ENCODE measurements around the gene TBC1D5. TPM values are rescaled to one million over a fixed set of nuclear protein-coding genes. Genes with fewer than 3 reads are reported as not detected.

Gene TBC1D5
- total RNA-seq, 1 experiment from 2014 or later, result 30.4 TPM

DNA sequence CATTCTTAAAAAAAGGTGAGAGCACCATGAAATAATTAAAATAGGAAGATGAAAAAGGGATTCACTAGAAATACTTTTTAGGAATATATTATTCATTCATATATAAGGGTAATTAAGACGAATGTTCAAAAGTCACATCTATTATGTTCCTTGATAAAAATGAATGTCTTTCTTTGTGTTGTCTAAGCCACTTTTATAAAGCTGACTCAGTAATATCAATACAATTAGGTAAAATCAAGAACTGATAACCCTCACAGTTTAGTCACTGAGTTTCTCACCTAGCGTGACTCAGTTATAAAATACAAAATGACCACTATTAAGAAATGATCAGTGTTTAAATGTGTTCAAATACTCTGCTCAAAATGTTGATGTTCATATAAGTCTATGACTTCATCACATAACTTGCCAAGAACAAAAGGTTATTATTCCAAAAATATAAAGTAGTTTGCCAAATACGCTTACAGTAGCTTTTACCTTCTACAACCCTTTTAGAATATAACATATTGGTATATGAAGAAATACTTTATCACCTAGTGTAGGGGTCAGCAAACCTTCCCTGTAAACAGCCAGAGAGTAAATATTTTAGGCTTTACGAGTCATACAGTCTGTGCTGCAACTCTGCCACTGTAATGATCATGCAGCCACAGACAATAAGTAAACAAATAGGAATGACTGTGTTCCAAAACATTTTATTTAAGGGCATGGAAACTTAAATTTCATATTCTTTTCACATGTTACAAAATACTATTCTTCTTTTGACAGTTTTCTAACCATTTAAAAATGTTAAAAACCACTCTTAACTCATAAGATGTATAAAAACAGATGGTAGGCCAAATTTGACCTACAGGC is 369.8 kb downstream of the TBC1D5 start:
- no peak for ATAC-seq

DNA sequence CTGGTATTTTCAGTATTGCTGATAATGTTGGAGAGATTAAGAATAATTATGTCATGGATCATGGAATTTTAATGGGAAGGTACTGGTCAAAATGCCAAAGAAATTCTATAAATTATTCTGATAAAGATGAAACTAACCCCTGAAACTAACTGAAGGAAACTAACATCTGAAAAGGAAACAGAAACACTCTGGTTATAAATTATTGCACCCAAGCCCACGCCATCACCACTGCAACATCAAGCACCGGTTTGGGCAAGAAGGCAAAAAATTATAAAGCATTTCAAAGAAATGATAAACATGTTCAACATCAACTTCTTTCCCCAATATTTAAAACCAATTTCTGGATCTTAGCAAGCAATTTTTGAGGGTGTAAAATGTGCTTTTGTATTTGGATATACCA is 372.5 kb downstream of the TBC1D5 start:
- Histone ChIP-seq H3K9me3 (ENCODE audit: control insufficient read depth, insufficient read depth, low read depth, low read length) (no peaks in the 10 kb centered on the region), H3K4me3 (ENCODE audit: low read depth in 2 of 2, low read length in 2 of 2) (no peak overlapping the region), H3K36me3 (ENCODE audit: control insufficient read depth, insufficient read depth, low read length) (no peaks in the 10 kb centered on the region; the same call in 1 of the 2 replicates), H3K27ac (ENCODE audit: low read length) (no peak overlapping the region), H3K27me3 (ENCODE audit: control insufficient read depth, insufficient read depth, low read length) (no peaks in the 10 kb centered on the region), H3K4me1 (ENCODE audit: control insufficient read depth, insufficient read depth, low read length) (no peaks in the 10 kb centered on the region; the same call in 1 of the 2 replicates)
- BruUV-seq (replicated peaks), result no TSS peak
- no peak for ATAC-seq
- TF ChIP-seq POLR2AphosphoS5 (IDR thresholded peaks at IDR 0.05; ENCODE audit: low read depth, low read length), result no peak
- TF ChIP-seq SIN3A (IDR thresholded peaks at IDR 0.05; ENCODE audit: borderline replicate concordance, insufficient read depth, low read depth, low read length), result no peak
- TF ChIP-seq, protein P1, sequence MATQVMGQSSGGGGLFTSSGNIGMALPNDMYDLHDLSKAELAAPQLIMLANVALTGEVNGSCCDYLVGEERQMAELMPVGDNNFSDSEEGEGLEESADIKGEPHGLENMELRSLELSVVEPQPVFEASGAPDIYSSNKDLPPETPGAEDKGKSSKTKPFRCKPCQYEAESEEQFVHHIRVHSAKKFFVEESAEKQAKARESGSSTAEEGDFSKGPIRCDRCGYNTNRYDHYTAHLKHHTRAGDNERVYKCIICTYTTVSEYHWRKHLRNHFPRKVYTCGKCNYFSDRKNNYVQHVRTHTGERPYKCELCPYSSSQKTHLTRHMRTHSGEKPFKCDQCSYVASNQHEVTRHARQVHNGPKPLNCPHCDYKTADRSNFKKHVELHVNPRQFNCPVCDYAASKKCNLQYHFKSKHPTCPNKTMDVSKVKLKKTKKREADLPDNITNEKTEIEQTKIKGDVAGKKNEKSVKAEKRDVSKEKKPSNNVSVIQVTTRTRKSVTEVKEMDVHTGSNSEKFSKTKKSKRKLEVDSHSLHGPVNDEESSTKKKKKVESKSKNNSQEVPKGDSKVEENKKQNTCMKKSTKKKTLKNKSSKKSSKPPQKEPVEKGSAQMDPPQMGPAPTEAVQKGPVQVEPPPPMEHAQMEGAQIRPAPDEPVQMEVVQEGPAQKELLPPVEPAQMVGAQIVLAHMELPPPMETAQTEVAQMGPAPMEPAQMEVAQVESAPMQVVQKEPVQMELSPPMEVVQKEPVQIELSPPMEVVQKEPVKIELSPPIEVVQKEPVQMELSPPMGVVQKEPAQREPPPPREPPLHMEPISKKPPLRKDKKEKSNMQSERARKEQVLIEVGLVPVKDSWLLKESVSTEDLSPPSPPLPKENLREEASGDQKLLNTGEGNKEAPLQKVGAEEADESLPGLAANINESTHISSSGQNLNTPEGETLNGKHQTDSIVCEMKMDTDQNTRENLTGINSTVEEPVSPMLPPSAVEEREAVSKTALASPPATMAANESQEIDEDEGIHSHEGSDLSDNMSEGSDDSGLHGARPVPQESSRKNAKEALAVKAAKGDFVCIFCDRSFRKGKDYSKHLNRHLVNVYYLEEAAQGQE (IDR thresholded peaks at IDR 0.05; ENCODE audit: insufficient read depth in 1 of 2, low read depth in 2 of 2, low read length in 1 of 2), result no peak
- no peak for TF ChIP-seq TCF7L2 (IDR thresholded peaks at IDR 0.05; ENCODE audit: low read depth, low read length)
- TF ChIP-seq CTCF (IDR thresholded peaks at IDR 0.05), result no peak
- intact Hi-C loops (cut with micrococcal nuclease; ENCODE audit: unreplicated experiment), result no loop called here
- ChIA-PET POLR2A (no interaction called here), CTCF (no interaction called here)
- in situ Hi-C loops (cut with HindIII; ENCODE audit: low pct_unique_long_range_greater_than_20kb, low sequenced_read_pairs), result no loop called here
- DNase-seq (ENCODE audit: low read depth, low spot score), result no peak

More for the DNA sequence above, 369.8 kb downstream of the TBC1D5 start:
- no peak overlapping the region for H3K27ac ChIP-seq (ENCODE audit: low read length)
- intact Hi-C loops (cut with micrococcal nuclease; ENCODE audit: unreplicated experiment) (no loop called here), in situ Hi-C loops (cut with HindIII; ENCODE audit: low pct_unique_long_range_greater_than_20kb, low sequenced_read_pairs) (no loop called here)
- no peaks in the 10 kb centered on the region for H3K27me3 ChIP-seq (ENCODE audit: control insufficient read depth, insufficient read depth, low read length)
- H3K4me1 ChIP-seq (ENCODE audit: control insufficient read depth, insufficient read depth, low read length), result no peaks in the 10 kb centered on the region; the same call in 1 of the 2 replicates
- H3K36me3 ChIP-seq (ENCODE audit: control insufficient read depth, insufficient read depth, low read length), result no peaks in the 10 kb centered on the region; the same call in 1 of the 2 replicates
- no peak for DNase-seq (ENCODE audit: low read depth, low spot score)
- TF ChIP-seq CTCF (IDR thresholded peaks at IDR 0.05) (no peak), TCF7L2 (IDR thresholded peaks at IDR 0.05; ENCODE audit: low read depth, low read length) (no peak), SIN3A (IDR thresholded peaks at IDR 0.05; ENCODE audit: borderline replicate concordance, insufficient read depth, low read depth, low read length) (no peak), POLR2AphosphoS5 (IDR thresholded peaks at IDR 0.05; ENCODE audit: low read depth, low read length) (no peak)
- TF ChIP-seq, protein P1 (IDR thresholded peaks at IDR 0.05; ENCODE audit: insufficient read depth in 1 of 2, low read depth in 2 of 2, low read length in 1 of 2), result no peak
- POLR2A ChIA-PET, result no interaction called here
- CTCF ChIA-PET, result no interaction called here
- no peak overlapping the region for H3K4me3 ChIP-seq (ENCODE audit: low read depth in 2 of 2, low read length in 2 of 2)
- no peaks in the 10 kb centered on the region for H3K9me3 ChIP-seq (ENCODE audit: control insufficient read depth, insufficient read depth, low read depth, low read length)
- BruUV-seq (replicated peaks), result no TSS peak

All from Panc1 (cell line).